ENCODE data around the gene C2orf69. TPM values are rescaled to one million over a fixed set of nuclear protein-coding genes. Genes with fewer than 3 reads are reported as not detected.

The C2orf69 gene
- total and polyA plus RNA-seq, 2 of the 8 experiments (the other 6 are each of a cell fraction or from before 2014, with no cell fraction given): 3.9 to 32.0 TPM

DNA sequence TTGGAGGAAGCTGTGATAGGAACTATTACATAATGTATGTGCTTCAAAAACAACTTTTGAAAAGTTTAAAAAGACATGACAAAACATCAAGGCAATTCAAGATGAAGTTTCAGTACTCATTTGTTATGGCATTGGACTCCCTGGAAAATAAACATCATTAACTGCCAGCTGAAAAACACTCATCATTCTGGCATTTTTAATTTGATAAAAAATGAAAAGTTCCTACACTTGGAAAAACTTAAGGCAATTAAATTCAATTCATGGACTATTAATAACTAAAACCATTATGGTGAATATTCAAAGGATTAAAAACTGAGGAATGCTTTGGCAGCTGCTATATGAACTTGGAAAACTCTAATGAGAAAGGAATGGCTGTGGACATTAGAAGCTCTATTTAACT lies 35.7 kb downstream of the C2orf69 start (continued):
- no peak for TF ChIP-seq CHD7 (IDR thresholded peaks at IDR 0.05; ENCODE audit: insufficient replicate concordance, low read length)
- no peak for TF ChIP-seq CTCF (IDR thresholded peaks at IDR 0.05; ENCODE audit: control extremely low read depth in 1 of 3, insufficient read depth in 1 of 3, low read depth in 1 of 3, low read length in 3 of 3)
- TF ChIP-seq CHD1 (IDR thresholded peaks at IDR 0.05; ENCODE audit: low read depth, low read length): no peak
- no peak for TF ChIP-seq CBX5 (IDR thresholded peaks at IDR 0.05; ENCODE audit: low read depth, low read length)
- no peak for TF ChIP-seq ATF3 (IDR thresholded peaks at IDR 0.05; ENCODE audit: insufficient read depth, low read depth, low read length)

Data from H1 (cell line).